SU-DHL-6 (cell line): ENCODE measurements around the gene HMGB1.

Source experiments
- EZH2phosphoT487 ChIP-seq: fragments of 200-600 bp; sonication (generic), shearing (Covaris generic); conservative IDR thresholded peaks from 2 replicates; pipeline ENCODE4 v1.6.1; 2018; ENCODE audit warnings: mild to moderate bottlenecking, antibody characterized with exemption, low read length, moderate library complexity, mixed read lengths
- TF ChIP-seq, protein P1 (sequence below): fragments of 200-600 bp; sonication (generic); IDR thresholded peaks from one replicate; pipeline ENCODE4 v1.5.1; 2017; ENCODE audit warnings: antibody characterized with exemption, mild to moderate bottlenecking, low read length, moderate library complexity; ENCODE audit not compliant: insufficient read depth, poor library complexity, severe bottlenecking

GRCh38 chr13:30406779-30407416 lies 58.8 kb downstream of the HMGB1 start:
- no peak for TF ChIP-seq EZH2phosphoT487
- TF ChIP-seq, protein P1, sequence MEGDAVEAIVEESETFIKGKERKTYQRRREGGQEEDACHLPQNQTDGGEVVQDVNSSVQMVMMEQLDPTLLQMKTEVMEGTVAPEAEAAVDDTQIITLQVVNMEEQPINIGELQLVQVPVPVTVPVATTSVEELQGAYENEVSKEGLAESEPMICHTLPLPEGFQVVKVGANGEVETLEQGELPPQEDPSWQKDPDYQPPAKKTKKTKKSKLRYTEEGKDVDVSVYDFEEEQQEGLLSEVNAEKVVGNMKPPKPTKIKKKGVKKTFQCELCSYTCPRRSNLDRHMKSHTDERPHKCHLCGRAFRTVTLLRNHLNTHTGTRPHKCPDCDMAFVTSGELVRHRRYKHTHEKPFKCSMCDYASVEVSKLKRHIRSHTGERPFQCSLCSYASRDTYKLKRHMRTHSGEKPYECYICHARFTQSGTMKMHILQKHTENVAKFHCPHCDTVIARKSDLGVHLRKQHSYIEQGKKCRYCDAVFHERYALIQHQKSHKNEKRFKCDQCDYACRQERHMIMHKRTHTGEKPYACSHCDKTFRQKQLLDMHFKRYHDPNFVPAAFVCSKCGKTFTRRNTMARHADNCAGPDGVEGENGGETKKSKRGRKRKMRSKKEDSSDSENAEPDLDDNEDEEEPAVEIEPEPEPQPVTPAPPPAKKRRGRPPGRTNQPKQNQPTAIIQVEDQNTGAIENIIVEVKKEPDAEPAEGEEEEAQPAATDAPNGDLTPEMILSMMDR = no peak
